GM21526 (cell line): ENCODE results near the gene CLPTM1L.
"Not testable (repeated sequence)": the region's sequence is repeated elsewhere in the genome, so short reads cannot be mapped to it uniquely, and the experiment has no call there.

Experiments used
- ATAC-seq: cut with Tn5 transposase; IDR thresholded peaks from one replicate; pipeline ENCODE4 v1.9.1; 2021; ENCODE audit warnings: moderate library complexity; ENCODE audit not compliant: unreplicated experiment, low FRiP score

Gene CLPTM1L

DNA sequence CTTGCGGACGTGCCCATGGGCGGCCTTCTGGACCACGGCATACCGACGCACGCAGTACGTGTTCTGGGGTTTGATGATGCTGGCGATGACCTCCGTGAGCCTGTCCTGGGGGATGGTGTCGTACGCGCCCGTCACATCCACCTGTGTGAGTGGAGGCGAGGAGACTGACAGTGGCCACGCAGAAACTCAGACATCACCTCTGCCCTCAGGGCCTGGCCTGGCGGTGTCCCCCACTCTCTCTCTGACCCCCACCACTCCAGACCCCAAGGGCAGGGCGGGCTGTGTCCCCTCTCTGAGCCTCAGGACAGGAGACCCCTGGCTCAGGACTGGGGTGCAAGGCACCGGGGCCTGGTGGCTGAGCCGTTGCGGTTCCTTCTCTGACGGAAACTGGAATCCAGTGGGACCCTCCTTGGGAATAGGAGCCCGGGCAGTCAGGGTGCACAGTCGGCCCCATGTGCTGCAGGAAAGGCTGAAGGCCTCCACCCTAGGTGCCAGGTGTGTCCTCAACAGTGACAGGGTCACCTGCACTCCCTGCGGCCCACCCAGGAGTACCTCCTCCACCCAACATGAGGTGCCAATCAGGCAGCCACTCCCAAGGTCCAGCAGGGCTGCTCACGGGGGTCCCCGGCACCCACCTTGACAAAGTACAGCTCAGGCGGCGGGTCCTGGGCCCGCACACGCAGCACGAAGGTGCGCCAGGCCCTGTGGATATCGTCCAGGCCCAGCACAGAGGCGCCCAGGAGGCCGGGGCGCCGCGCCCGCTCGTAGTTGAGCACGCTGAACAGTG lies 66.0 kb downstream of the CLPTM1L start:
- no peak for ATAC-seq

GRCh38 chr5:1278216-1278615 lies 66.7 kb downstream of the CLPTM1L start:
- ATAC-seq: no peak

- ATAC-seq: no peak
These were observed 67.1 kb downstream of the CLPTM1L start for GRCh38 chr5:1277781-1278180.

- no peak for ATAC-seq
These were observed 67.6 kb downstream of the CLPTM1L start for GRCh38 chr5:1277331-1277730.

GRCh38 chr5:1276930-1277329 lies 68.0 kb downstream of the CLPTM1L start:
- ATAC-seq: no peak

DNA sequence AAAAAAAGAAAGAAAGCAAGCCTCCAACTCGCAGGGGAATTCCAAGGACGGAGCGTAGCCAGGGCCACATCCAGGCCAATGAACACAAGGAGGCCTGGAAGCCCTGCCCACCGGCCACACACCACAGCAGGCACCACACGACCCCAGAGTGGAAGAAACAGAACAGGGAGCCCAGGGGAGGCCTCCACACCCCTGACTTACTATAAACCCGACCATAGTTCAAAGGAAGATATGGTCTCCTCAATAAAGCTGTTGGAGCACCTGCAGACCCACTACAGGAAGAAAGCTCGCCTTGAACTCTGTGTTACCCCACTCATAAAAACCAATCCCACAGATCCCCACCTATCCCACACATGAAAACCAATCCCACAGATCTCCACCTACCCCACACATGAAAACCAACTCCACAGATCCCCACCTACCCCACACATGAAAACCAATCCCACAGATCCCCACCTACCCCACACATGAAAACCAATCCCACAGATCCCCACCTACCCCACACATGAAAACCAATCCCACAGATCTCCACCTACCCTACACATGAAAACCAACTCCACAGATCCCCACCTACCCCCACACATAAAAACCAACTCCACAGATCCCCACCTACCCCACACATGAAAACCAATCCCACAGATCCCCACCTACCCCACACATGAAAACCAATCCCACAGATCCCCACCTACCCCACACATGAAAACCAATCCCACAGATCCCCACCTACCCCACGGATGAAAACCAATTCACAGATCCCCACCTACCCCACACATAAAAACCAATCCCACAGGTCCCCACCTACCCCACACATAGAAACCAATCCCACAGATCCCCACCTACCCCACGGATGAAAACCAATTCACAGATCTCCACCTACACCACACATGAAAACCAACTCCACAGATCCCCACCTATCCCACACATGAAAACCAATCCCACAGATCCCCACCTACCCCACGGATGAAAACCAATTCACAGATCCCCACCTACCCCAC lies 69.2 kb downstream of the CLPTM1L start:
- ATAC-seq: not testable (repeated sequence)

DNA sequence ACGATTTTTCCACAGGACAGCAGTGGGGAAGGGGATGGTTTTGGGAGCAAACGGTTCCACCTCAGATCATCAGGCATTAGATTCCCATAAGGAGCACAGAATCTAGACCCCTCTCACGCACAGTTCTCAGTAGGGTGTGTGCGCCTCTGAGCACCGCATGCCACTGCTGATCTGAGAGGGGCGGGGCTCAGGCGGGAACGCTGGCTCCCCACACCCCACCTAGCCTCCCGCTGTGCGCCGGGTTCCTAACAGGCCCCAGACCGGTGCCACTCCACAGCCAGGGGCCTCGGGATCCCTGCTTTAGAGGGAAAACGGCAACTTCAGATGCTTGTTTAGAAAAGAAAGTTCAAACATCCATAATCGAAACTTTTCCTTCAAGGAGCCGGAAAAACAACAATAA lies 70.4 kb downstream of the CLPTM1L start:
- no peak for ATAC-seq

DNA sequence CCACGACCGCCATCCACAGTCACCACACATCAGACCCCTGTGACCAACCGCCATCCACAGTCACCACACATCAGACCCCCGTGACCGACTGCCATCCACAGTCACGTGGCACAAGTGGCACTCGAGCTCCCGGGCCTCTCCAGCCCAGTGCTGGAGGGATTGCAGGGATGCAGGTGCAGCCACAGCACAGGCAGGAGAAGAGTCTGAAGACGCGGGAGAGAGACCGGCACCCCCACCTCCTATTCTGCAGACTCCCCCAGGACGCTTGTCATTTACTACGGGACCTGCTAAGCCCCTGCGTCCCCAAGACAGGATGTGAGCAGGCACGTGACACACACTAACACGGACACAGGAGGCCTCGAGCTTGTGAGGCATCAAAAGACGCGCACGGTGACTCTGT lies 71.2 kb downstream of the CLPTM1L start:
- ATAC-seq: no peak

GRCh38 chr5:1272201-1272600 lies 72.7 kb downstream of the CLPTM1L start:
- no peak for ATAC-seq

DNA sequence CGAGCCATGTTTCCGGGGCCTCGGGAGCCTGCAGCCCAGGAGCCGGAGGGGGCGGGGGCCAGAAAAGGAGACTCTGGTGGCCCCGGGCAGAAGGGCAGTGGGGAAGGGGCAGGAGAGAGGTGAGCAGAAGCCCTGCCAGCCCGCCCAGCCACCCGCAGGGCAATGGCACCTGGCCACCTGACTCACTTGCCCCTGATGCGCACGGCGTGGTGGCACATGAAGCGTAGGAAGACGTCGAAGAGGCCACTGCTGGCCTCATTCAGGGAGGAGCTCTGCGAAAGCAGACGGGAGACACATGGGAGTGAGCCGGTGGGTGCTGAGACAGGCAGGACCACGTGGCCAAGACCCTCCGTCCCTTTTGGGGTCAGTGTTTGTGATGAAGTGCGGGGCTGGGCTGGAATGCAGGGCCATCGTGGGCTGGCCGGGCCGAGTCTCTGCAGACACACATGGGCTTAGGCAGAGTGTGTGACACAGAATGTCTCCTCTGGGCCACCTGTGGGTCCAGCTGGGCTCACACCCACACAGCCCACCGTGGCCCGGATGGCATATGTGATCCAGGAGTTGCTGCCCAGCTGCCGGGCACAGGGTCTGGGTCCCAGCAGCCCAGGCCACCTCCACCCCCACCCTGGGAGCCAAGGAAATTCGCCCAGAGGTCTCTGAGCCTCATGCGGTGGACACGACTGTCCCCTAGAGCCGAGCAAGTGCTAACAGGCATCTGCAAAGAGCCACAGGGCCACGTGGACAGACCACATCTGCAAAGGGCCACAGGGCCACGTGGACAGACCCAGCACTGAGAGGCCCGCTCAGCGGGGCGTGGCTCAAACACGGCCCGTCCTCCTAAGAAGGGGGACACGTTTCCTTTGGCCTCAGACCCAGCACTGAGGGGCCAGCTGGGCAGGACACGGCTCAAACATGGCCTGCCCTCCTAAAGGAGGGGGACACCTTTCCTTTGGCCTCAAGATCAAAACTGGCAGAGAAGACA lies 73.7 kb downstream of the CLPTM1L start:
- no peak for ATAC-seq

DNA sequence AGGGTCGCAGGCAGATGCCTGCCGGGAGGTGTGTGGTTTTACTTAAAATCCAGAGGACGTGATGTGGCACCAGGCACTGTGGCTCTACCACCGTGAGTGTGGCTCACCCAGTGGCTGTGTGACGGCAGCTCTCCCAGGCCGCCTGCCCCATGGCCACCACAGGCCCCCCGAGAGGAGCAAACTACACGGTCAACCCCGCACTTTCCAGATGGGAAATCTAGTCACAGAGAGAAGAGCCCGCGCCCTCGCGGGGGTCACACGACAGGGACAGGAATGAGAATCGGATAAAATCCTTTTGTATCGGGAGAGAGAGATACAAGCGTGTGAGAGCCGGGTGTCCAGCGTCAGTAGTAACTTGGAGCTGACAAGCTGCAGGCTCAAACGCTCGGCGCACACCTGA lies 74.5 kb downstream of the CLPTM1L start:
- ATAC-seq: no peak

DNA sequence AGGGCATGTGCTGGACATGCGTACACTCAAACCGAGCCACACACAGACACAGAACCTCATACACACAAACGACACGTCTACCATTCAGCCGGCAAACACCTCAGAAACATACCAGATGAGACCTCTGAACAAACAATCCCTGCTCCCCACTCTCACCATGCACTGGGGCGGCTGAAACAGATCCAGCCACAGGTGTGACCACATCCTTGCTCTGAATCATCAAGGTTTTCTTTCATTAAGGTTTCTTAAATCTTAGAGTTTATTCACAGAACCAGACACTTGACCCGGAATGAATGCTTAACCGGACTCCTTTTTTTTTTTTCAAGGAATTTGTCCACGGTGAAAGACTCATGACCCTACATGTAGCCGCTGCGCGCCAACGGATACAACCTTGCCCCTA lies 76.2 kb downstream of the CLPTM1L start:
- no peak for ATAC-seq

DNA sequence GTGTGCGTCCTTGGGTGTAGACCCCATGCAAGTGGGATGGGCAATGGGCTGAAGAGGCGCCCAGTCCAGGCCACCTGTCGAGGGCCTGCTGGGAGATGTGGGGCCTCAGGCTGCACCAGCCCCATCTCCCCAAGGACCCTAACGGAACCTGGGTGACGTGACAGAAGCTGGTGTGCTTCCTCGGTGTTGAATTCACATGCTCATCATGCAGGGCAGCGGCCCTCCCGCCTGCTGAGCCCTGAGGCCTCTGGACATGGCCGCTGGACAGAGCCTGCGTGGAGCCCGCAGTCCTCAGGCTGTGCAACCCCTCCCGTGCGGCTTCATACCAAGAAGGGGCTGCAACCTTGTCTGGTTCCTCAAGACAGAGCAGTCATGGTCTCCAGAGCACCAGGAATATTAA lies 76.8 kb downstream of the CLPTM1L start:
- ATAC-seq: no peak
